ENCODE data around the gene XG.
"Not testable (repeated sequence)": the region's sequence is repeated elsewhere in the genome, so short reads cannot be mapped to it uniquely, and the experiment has no call there.

The XG gene

DNA sequence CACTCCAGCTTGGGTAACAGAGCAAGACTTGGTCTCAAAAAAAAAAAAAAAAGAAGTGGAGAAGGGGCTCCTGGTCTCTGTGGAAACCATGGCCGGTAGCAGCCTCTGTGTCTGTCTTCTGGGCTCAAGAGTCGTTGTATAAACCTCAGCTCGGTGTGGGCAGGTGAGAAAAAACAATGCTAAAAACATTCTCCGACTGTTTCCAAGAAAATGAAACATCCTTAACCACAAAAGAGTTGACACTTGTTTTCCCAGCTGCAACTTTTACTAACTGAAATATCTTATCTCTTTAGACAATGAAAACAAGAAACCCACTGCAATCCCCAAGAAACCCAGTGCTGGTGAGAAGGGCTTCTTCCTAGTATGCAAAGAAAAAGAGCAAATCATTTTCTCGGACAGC lies 34.5 kb upstream of the XG start:
- Histone ChIP-seq H3K4me1 (ENCODE audit: insufficient read depth, low read length) (no peaks in the 10 kb centered on the region), H3K36me3 (ENCODE audit: insufficient read depth, low read length) (peaks cover 26% of the 10 kb centered on the region), H3K9me3 (ENCODE audit: control insufficient read depth, insufficient read depth, low read length) (no peaks in the 10 kb centered on the region), H3K9ac (ENCODE audit: low read depth, low read length) (no peak overlapping the region)

GRCh38 chrX:2718821-2719220 lies 33.0 kb upstream of the XG start:
- H3K4me1 ChIP-seq (ENCODE audit: insufficient read depth, low read length), result no peaks in the 10 kb centered on the region
- peaks cover 35% of the 10 kb centered on the region for H3K36me3 ChIP-seq (ENCODE audit: insufficient read depth, low read length)
- H3K9ac ChIP-seq (ENCODE audit: low read depth, low read length), result no peak overlapping the region
- H3K9me3 ChIP-seq (ENCODE audit: control insufficient read depth, insufficient read depth, low read length), result no peaks in the 10 kb centered on the region

DNA sequence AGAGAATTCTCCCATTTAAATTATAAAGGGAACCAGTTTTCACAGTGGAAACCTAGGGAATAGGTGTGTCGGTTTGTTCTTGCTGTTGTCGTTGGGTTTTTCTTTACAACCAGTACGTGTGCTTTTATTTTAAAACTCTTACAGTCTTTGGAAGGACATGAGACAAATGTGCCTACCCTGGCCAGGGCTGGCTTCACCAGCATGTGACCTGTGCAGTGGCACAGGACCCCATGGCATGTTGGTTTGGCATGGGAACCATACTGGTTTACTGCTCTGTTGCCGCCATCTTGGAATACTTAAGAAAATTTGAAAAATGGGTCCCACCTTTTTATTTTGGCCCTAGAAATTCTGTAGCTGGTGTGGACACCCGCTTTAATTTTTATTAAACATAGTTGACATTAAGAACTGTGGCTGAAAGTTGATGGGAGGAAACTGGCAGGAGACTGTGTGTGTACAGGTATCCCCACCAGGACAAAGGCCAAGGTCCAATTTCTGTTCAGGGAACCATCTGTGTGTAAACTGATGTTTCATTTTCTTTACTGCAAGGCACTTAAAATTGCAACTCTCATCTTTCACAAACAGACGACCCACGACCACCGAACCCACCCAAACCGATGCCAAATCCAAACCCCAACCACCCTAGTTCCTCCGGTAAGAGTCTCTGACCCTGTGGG lies 31.9 kb upstream of the XG start:
- Histone ChIP-seq H3K9ac (ENCODE audit: low read depth, low read length) (no peak overlapping the region), H3K9me3 (ENCODE audit: control insufficient read depth, insufficient read depth, low read length) (no peaks in the 10 kb centered on the region), H3K4me1 (ENCODE audit: insufficient read depth, low read length) (no peaks in the 10 kb centered on the region), H3K36me3 (ENCODE audit: insufficient read depth, low read length) (peaks cover 37% of the 10 kb centered on the region)

DNA sequence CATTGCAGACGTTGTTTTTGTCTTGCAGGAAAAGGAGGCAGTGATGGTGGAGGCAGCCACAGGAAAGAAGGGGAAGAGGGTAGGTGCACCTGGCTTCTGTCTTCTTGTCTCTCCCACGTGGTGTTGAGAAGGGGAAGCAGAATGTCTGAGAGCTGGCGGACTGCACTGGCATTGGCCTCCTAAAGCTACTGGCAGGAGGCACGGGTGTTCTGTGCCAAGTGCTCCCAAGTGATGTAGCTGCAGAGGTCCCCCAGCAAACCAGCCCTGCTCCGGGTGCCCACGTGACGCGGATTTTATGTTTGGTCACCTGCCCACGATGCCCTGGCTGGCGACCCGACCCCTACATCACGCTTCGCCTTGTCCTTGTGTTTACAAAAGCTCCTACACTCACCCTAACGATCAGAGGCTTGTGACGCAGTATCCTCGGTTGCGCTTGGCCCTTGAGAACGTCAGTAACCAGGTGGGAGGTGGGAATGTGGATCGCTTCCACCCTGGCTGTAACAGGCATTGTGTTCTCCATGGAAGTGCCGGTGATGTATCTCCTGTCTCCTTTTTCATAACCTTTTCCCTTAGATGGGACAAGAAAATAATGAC lies 28.5 kb upstream of the XG start:
- no peak overlapping the region for H3K9ac ChIP-seq (ENCODE audit: low read depth, low read length)
- peaks cover 42% of the 10 kb centered on the region for H3K36me3 ChIP-seq (ENCODE audit: insufficient read depth, low read length)
- no peaks in the 10 kb centered on the region for H3K9me3 ChIP-seq (ENCODE audit: control insufficient read depth, insufficient read depth, low read length)
- H3K4me1 ChIP-seq (ENCODE audit: insufficient read depth, low read length), result no peaks in the 10 kb centered on the region

DNA sequence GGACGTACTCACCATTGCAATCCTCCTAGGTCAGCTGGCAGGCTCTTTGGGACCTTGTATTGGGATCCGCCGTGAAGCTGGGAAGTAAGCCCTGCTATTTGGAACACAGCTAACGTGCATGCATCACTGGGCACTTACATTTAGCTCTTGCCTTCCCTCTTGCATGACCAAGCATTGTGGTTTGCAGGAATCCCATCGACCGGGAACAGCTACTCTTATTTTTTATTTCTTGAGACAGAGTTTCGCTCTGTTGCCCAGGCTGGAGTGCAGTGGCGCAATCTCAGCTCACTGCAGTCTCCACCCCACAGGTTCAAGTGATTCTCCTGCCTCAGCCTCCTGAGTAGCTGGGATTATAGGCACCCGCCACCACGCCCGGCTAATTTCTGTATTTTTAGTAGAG lies 24.6 kb upstream of the XG start:
- not testable (repeated sequence) for H3K9me3 ChIP-seq (ENCODE audit: control insufficient read depth, insufficient read depth, low read length); H3K9ac ChIP-seq (ENCODE audit: low read depth, low read length); H3K4me1 ChIP-seq (ENCODE audit: insufficient read depth, low read length)
- H3K36me3 ChIP-seq (ENCODE audit: insufficient read depth, low read length), result peaks cover 28% of the 10 kb centered on the region

DNA sequence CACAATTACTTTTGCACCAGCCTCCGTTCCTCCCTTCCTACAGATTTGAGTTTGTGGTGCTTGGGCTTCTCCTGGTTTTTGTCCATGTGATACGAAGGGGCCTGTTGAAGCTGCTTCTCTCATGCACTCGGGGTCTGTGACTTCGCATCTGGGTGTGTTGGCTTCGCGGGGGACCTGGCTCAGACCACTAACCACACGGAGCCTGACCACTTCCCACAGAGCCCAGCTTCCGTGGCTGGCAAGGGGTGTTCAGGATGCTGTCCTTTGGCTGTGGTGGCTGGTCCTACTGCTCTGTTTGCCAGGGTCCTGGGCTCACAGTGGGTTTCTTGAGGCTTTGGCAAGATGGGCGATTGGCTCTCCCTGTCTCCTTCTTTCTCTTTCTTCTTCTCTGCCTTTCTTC lies 19.8 kb upstream of the XG start:
- Histone ChIP-seq H3K9me3 (ENCODE audit: control insufficient read depth, insufficient read depth, low read length) (no peaks in the 10 kb centered on the region), H3K9ac (ENCODE audit: low read depth, low read length) (no peak overlapping the region), H3K4me1 (ENCODE audit: insufficient read depth, low read length) (no peaks in the 10 kb centered on the region), H3K36me3 (ENCODE audit: insufficient read depth, low read length) (peaks cover 10% of the 10 kb centered on the region)

DNA sequence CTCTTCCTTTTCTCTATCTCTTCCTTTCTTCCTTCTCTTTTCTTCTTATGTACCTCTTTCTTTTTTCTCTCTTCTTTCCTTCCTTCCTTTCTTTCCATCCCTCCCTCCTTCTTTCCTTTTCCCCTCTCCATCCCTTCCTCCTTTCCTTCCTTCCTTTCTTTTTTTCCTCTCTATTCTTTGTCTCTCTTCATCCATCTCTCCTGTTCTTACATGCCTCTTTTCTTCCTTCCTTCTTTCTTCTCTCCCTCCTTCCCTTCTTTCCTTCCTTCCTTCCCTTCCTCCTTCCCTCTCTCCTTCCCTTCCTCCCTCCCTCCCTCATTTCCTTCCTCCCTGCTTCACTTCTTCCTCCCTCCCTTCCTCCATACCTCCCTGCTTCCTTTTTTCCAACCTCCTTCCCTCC lies 19.2 kb upstream of the XG start:
- Histone ChIP-seq H3K9me3 (ENCODE audit: control insufficient read depth, insufficient read depth, low read length) (no peaks in the 10 kb centered on the region), H3K9ac (ENCODE audit: low read depth, low read length) (no peak overlapping the region), H3K4me1 (ENCODE audit: insufficient read depth, low read length) (no peaks in the 10 kb centered on the region), H3K36me3 (ENCODE audit: insufficient read depth, low read length) (peaks cover 10% of the 10 kb centered on the region)

- H3K36me3 ChIP-seq (ENCODE audit: insufficient read depth, low read length), result peaks cover 10% of the 10 kb centered on the region
- no peaks in the 10 kb centered on the region for H3K4me1 ChIP-seq (ENCODE audit: insufficient read depth, low read length)
- H3K9ac ChIP-seq (ENCODE audit: low read depth, low read length), result no peak overlapping the region
- no peaks in the 10 kb centered on the region for H3K9me3 ChIP-seq (ENCODE audit: control insufficient read depth, insufficient read depth, low read length)
Observed at GRCh38 chrX:2733286-2733685, 18.6 kb upstream of the XG start.

- no peaks in the 10 kb centered on the region for H3K9me3 ChIP-seq (ENCODE audit: control insufficient read depth, insufficient read depth, low read length)
Observed at GRCh38 chrX:2735270-2735669, 16.6 kb upstream of the XG start.

DNA sequence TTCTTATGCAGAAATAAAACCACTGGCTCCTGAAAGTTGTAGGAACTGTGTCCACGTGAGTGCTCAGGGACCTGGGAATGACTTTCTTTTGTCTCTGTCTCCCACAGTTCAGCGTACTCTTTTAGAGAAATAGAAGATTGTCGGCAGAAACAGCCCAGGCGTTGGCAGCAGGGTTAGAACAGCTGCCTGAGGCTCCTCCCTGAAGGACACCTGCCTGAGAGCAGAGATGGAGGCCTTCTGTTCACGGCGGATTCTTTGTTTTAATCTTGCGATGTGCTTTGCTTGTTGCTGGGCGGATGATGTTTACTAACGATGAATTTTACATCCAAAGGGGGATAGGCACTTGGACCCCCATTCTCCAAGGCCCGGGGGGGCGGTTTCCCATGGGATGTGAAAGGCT lies 11.2 kb upstream of the XG start:
- no peaks in the 10 kb centered on the region for H3K36me3 ChIP-seq (ENCODE audit: insufficient read depth, low read length)
- H3K4me1 ChIP-seq (ENCODE audit: insufficient read depth, low read length), result no peaks in the 10 kb centered on the region
- H3K9ac ChIP-seq (ENCODE audit: low read depth, low read length), result no peak overlapping the region
- peaks cover 3% of the 10 kb centered on the region; the same call in 1 of the 2 replicates for H3K9me3 ChIP-seq (ENCODE audit: control insufficient read depth, insufficient read depth, low read length)

More at GRCh38 chrX:2735270-2735669, 16.6 kb upstream of the XG start:
- peaks cover 4% of the 10 kb centered on the region for H3K36me3 ChIP-seq (ENCODE audit: insufficient read depth, low read length)
- H3K4me1 ChIP-seq (ENCODE audit: insufficient read depth, low read length), result no peaks in the 10 kb centered on the region
- no peak overlapping the region for H3K9ac ChIP-seq (ENCODE audit: low read depth, low read length)

GRCh38 chrX:2741386-2741785 lies 10.5 kb upstream of the XG start:
- Histone ChIP-seq H3K9me3 (ENCODE audit: control insufficient read depth, insufficient read depth, low read length) (peaks cover 3% of the 10 kb centered on the region; the same call in 1 of the 2 replicates), H3K9ac (ENCODE audit: low read depth, low read length) (no peak overlapping the region), H3K36me3 (ENCODE audit: insufficient read depth, low read length) (no peaks in the 10 kb centered on the region), H3K4me1 (ENCODE audit: insufficient read depth, low read length) (no peaks in the 10 kb centered on the region)

DNA sequence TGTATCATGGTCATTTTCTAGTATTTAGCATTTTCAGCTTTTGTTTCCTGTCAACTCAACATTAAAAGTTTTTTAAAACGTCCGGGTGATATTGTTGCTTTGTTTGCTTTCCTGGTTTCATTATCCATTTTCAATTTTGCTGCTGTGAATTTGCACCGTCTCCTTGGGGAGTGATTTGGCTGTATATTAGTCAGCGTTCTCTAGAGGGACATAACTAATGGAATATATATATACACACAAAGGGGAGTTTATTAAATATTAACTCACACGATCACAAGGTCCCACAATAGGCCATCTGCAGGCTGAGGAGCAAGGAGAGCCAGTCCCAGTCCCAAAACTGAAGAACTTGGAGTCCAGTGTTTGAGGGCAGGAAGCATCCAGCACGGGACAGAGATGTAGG lies 5.6 kb upstream of the XG start:
- not testable (repeated sequence) for H3K9ac ChIP-seq (ENCODE audit: low read depth, low read length); H3K36me3 ChIP-seq (ENCODE audit: insufficient read depth, low read length); H3K4me1 ChIP-seq (ENCODE audit: insufficient read depth, low read length); H3K9me3 ChIP-seq (ENCODE audit: control insufficient read depth, insufficient read depth, low read length)

DNA sequence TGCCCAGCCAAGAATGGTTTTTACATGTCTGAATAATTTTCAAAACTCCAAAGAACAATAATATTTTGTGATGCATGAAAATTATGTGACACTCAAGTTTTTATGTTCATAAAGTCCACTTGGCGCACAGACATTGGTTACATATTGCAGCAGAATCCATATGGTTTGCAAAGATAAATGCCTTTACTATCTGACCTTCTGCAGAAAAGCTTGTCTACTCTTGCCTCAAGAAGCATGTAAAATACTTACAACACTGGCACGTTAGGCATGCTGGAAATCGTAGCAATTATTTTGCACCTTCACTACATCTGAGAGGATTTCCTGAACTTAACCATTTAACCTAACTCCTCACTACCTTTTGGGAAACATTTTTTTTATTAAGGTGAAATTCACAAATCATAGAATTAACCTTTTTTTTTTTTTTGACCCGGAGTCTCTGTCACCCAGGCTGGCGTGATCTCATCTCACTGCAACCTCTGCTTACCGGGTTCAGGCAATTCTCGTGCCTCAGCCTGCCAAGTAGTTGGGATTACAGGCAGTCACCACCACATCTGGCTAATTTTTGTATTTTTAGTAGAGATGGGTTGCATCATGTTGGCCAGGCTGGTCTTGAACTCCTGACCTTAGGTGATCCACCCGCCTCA lies 3.5 kb upstream of the XG start:
- H3K9ac ChIP-seq (ENCODE audit: low read depth, low read length), result no peak overlapping the region
- no peaks in the 10 kb centered on the region for H3K9me3 ChIP-seq (ENCODE audit: control insufficient read depth, insufficient read depth, low read length)
- H3K36me3 ChIP-seq (ENCODE audit: insufficient read depth, low read length), result no peaks in the 10 kb centered on the region
- H3K4me1 ChIP-seq (ENCODE audit: insufficient read depth, low read length), result no peaks in the 10 kb centered on the region

DNA sequence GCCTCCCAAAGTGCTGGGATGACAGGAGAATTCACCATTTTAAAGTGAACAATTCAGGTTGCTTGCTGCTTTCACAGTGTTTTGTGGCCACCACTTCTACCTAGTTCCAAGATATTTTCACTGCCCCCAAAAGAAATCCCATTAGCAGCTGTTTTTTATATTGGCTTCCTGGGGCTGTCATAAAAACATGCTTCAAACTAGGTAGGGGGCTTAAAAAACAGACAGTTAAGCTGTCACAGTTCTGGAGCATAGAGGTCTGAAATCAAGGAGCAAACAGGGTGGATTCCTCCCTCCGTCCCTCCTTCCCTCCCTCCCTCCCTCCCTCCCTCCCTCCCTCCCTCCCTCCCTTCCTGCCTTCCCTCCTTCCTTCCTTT lies 3.0 kb upstream of the XG start:
- H3K9me3 ChIP-seq (ENCODE audit: control insufficient read depth, insufficient read depth, low read length), result no peaks in the 10 kb centered on the region
- H3K4me1 ChIP-seq (ENCODE audit: insufficient read depth, low read length), result no peaks in the 10 kb centered on the region
- H3K9ac ChIP-seq (ENCODE audit: low read depth, low read length), result no peak overlapping the region
- no peaks in the 10 kb centered on the region for H3K36me3 ChIP-seq (ENCODE audit: insufficient read depth, low read length)

DNA sequence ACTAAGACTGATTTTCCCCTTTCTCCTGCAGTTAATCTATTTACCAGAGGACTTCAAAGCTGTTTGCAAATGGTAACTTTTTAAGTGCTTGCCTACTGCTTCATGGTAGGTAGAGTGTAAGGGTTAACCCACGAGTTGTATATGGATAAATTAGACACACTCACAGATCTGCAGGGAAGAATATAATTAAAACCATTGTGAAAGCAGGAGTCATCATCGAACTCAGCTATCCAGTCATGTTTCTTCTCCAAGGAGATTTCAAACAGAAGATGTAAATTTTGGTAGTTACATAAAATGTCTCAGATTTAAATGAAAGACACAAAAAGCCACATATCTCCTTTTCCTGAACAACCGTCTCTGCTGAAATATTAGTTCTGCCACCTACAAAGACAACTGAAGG lies 549 bp upstream of the XG start:
- Histone ChIP-seq H3K4me1 (ENCODE audit: insufficient read depth, low read length) (no peaks in the 10 kb centered on the region), H3K36me3 (ENCODE audit: insufficient read depth, low read length) (no peaks in the 10 kb centered on the region), H3K9me3 (ENCODE audit: control insufficient read depth, insufficient read depth, low read length) (no peaks in the 10 kb centered on the region), H3K9ac (ENCODE audit: low read depth, low read length) (no peak overlapping the region)
